Adrenal gland (tissue), 5 donors: ENCODE data around the gene ROCK2.

Experiments used
- CTCF ChIP-seq, 6 experiments: fragments of 450-650 bp in 4 of 6; fragments of 200-600 bp in 2 of 6; sonication (generic) in 1 of 6; IDR thresholded peaks; 1 replicate in 5 of 6; 2 replicates in 1 of 6; pipeline versions ENCODE4 v1.5.1 to v1.8.0; 2016 to 2021; ENCODE audit warnings: antibody characterized with exemption in 6 of 6, mild to moderate bottlenecking in 2 of 6, moderate library complexity in 1 of 6
- POLR2A ChIP-seq, 2 donors: fragments of 450-650 bp; IDR thresholded peaks; one replicate each; pipeline ENCODE4 v1.6.1; 2017; ENCODE audit warnings: antibody characterized with exemption in 2 of 2, mild to moderate bottlenecking in 2 of 2, moderate library complexity in 1 of 2
- donor health status: DM: no; HTN: no; CAD: no.

GRCh38 chr2:11280713-11281112, 63.7 kb downstream of the ROCK2 start:
- TF ChIP-seq CTCF (IDR thresholded peaks at IDR 0.05) (no peak), POLR2A (IDR thresholded peaks at IDR 0.05) (no peak)
